Activated CD4-positive, alpha-beta T cell treated with anti-CD3 and anti-CD28 coated beads, Interleukin-2, amount 50 U/mL, for 16 hours (primary cell): ENCODE measurements around the gene SPATA24.
A peak's percentile ranks its signal among the peaks of the same experiment; 100 is the strongest.
"Not testable (repeated sequence)": the region's sequence is repeated elsewhere in the genome, so short reads cannot be mapped to it uniquely, and the experiment has no call there.

Experiments
- DNase-seq: peaks from one replicate; pipeline ENCODE4 v3.0.0-alpha.2; 2020

The SPATA24 gene

GRCh38 chr5:139394123-139394653, 9.7 kb downstream of the SPATA24 start:
- DNase-seq: peak; percentile 79

DNA sequence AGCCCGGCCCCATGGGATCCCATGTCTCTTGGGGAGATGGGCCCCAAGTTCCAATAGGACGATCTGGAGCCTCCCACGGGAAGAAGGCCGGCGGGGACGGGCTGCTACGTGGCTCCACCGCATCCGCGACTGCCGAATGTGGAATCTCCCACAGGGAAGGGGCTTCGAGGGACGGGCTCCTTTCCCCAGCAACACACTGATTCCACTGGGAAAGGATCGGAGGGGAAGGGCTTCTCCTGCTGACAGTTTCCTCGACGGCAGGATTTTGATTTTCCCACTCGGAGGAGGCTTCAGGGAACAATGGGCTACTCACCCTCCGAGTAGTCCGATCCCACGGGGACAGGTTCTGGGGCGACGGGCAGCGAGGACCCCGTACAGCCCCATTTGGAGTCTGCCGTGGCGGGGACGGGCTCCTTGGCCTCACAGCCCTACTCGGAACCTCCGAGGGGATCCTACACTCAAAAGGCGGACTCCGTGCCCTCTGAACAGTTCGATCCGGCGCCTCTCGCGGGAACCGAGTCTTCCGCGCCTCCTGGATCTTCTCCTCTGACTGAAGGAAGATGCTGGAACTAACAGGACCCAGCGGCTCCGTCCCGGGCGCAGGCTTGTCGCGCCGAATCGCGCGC, 10.3 kb downstream of the SPATA24 start:
- DNase-seq: no peak

DNA sequence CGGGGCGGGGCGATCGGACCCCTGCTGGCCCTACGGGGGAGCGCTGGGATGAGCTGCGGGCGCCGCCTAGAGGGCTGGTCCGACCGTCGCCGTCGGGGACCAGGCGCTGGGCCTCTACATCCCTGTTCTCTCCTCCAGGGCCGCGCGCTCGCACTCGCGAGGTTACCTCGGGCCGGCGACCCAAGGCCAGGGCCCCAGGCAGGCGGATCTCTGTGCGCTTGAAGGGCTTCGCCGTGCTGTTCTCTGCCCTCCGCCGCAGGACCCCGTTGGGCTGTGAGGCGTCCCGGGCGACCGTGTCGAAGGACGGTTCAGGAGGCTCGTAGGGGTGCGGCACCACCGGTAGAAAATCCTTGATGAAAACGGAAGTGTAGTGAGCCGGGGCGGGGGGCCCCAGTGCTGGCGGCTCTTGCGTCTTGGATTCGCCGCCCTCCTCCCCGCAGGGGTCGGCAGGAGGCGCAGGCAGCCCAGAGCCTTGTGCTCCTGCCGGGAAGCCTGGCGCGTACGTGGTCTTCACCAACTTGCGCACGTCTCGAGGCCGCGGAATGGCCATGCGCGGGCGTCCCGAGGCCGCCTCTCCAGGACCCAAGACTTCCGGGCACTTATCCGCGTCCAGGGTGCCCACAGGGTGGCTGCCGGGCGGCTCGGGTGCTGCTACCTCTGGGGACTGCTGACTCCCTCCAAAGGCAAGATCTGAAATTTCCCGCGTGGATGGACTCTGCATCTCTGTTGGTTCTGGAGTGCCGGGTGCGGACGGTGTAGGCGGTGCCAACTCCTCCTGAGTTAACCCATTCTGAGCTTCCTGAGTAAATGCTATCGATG, 11.0 kb downstream of the SPATA24 start:
- peak; percentile 92 for DNase-seq

DNA sequence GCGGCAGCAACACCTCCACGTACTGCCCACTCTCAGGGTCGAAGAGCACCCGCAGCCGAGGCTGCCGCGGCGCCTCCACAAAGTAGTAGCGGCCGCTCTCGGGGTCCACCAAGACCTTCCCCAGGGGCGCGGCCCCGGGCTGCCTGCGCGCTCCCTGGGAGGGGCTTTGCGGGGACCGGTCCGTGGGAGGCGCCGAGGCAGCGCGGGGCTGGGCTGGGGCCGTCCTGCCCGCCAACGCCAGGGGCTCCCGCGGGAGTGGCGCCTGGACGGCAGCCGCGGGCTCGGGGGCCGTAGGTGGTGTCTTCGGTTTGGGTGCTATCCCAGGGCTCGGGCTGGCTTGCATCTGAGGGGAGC, 11.6 kb downstream of the SPATA24 start:
- no peak for DNase-seq

DNA sequence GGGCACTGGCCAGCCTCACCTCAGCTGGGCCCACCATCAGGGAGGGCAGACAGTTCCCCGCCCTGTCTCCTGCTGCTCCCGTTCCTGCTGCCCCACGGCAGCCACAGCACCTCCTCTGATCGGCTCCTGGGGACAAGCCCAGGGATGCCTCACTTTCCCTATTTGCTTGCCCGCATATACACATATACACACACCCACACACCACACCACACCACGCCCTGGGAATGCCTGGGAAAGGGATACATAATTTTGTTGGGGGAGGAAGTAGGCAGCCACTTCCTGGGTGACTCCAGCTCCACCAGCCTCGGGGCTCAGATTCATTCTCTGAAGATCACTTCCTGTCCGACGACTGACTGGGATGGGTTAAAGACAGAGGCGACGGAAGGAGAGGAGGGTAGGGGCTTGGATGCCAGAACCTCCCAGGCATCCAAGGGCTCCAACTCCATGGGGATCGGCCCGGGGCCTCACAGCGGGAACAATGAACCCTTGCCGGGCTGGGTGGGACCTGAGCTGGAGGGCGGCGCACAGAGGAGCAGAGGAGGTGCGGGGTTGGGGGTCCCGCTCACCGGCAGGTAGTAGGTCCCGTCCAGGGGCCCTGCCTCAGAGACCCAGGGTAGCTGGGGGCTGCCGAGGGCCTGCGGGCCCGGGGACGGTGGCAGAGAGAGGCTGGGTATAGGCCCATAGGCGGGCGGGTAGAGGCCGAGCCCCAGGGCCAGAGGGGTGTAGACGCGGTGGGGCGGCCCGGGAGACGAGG, 12.1 kb downstream of the SPATA24 start:
- peak; percentile 69 for DNase-seq

GRCh38 chr5:139390639-139391569, 13.0 kb downstream of the SPATA24 start:
- DNase-seq: no peak

DNA sequence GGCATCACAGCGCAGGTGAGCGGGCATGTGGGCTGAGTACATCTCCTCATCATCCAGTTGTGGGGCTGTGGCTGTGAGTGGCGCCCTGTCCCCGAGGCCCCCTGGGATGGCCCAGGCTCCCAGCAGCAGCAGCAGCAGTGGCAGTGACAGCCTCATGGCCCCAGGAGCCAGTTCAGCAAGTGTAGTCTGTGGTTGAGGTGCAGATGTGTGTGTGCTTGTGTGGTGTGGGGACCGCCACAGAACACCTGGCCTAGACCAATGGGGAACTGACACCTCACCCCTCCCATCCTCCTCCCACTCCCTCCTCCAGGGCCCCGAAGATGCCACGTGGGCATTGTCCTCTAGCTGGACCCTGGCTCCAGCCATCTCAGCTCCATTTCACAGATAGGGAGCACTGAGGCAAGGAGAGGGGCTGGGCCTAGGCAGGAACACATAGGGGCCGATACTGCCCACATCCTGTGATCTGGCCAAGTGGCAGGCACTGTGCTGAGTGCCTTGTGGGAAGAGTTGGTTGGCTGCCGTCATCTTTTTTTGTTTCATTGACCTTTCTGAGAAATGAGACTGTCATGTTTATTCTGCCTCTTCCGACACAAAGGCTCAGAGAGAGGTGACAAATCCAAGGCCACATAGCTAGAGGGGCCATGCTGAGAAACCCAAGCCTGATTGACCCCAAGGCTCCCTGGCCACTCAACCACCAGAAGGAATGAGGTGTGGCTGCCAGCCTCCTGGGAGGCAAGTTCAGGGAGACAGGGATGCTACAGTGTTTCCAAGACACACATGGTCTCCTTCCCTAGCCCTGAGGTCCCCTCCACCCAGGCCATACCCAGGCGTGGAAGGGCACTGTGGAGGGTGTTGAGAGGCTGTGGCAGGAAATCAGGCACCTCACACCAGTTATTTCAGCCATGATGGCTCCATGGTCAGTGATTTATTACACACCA, 13.9 kb downstream of the SPATA24 start, which contains the start of gene MZB1:
MZB1 (minus strand) TSS at position 213 of the 938 bp plus-strand sequence; CDS start at position 156, 57 bp downstream.
- DNase-seq: peak; percentile 91

- DNase-seq: no peak
These were observed 15.6 kb downstream of the SPATA24 start for GRCh38 chr5:139388198-139388821.

DNA sequence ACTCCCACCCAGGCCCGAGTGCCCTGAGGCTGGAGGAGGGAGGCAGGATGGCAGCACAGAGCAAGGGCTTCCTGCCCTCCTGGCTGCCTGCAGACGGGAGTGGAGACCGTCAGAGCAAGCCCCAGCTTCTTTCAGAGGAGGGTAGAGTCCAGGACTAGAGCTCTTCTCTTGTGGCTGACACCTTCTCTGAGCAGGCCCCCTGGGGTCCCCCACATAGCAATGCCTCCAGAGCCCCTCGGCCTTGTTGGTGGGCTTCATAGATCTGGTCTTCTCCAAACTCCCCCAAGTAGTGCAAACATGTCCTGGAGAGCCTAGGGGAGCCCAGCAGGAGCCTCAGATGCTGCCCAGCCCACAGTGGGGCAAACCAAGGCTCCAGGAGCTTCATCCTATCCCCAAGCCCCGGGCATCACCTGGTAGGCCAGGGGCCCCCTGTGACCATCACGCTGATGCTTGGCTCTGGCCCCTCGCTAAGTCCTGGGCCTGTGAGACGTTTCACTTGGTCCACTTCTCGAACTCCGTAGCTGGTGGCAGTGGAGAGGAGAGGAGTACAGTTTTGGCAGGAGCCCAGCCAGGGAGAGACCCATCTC, 16.2 kb downstream of the SPATA24 start:
- no peak for DNase-seq

DNA sequence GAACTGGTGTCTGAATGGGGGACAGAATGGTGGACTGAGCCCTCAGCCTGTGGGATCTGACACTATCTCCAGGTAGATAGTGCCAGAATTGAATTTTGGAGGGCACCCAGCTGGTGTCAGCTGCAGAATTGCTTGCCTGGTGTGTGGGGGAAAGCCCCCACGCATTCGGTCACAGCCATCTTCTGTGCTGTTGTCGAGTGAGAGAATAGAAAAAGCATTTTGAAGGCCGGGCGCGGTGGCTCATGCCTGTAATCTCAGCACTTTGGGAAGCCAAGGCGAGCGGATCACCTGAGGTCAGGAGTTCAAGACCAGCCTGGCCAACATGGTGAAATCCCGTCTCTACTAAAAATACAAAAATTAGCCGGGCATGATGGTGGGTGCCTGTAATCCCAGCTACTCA, 16.9 kb downstream of the SPATA24 start:
- DNase-seq: not testable (repeated sequence)

GRCh38 chr5:139386050-139386438, 17.8 kb downstream of the SPATA24 start:
- DNase-seq: no peak

DNA sequence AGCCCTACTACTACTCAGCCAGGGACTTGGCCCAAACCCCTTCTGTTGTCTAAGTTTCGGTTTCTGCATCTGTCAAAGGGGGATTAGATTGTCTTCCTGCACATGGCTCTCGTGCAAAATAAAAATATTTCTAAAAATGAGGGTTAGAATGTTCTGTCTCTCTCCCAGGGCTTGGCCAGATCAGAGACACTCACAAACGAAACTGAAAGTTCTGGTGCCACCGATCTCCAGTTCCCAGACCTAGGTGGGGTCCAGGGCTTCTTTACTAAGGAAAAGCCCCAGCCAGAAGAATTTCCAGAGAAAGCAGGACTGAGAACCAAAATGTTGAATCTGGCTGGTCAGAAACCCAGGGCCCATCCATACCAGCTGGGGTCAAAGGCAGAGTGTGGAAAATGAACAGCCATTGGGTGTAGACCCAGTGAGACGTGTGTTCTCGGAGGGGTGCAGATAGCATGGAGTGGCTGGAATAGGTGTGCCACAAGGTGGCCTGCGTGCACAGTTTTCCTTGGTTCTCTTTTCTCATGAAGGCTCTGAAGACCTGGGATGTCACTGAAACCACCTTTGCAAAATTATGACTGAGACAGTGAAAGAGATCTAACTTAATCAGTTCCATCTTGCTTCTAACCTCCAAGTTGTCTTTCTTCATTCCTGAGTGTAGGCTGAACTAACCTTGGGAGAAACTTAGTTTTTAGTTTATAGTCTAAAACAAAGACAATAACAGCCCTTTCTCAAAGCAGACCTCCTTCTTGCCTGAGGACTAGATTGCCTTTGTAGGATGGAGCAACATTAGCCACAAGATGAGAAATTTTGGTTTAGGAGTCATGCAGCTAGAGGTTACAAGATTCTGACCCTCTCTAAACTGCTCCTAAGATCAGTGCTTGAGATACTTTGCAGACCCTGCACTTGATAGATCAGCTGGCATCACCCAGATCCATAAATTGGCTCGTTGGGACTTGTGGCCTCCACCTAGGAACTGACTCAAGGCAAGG, 18.5 kb downstream of the SPATA24 start:
- no peak for DNase-seq

GRCh38 chr5:139384591-139385051, 19.3 kb downstream of the SPATA24 start:
- no peak for DNase-seq

DNA sequence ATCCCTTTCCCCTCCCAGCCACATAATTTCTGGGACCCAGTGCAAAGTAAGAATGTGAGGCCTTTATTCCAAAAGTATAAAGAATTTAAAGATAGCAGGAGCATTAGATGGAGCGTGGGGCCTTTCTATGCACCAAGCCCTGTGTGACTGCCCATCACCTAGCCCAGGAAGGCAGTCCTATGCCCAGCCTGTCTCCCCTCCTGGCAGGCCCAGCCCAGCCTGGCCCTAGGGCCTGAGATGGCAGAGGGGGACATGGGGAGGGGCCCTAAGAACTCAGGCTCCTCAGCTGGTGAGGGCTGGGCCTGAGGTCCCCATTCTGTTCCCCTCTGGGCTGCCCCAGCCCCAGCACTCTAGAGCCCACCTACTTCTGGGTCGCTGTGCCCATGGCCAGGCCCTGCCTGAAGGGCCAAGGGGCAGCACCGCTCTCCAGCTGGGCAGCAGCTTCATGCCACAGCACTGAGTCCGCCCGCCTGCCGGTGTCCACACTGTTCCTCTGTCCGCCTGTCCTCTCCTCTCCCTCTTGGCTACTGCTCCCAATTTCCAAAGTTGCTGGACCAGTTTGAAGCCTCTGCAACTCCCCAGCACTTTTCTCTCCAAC, 19.8 kb downstream of the SPATA24 start:
- DNase-seq: no peak

DNA sequence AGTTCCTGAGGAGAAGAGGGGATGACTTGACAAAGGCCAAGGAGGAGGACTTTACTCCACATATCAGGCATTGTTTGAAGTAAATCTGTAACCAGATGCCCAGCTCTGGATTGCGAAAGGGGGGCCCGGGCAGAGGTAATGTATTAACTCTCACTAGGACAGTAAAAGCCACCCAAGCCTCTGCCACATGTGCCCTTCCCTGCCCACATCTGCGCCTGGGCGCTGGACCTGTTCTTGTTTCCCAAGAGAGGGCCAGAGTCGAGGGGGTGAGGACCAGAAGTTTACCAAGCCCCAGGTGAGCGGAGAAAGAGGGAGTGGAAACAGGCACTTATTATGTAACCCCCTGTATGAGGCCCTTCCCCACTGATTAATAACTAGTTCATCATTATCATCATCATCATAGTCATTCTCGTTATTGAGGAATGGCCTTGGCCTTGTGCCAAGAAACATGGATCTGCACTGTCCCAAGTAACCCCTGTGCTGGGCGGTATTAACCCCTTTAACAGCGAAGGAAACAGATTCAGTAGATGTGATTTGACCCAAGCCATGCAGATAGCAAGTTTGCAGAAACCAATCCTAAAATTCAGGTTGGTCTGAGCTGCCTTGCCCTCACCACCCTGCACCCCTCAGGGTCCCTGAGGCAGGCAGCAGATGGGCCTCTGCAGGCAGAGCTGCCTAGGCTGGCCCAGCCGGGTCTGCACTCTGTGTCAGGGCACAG, 20.5 kb downstream of the SPATA24 start, which contains the start of gene SLC23A1:
SLC23A1 (minus strand) TSS at position 23 of the 718 bp plus-strand sequence. CDS start 44 bp downstream, outside the sequence.
- DNase-seq: no peak

GRCh38 chr5:139382807-139383206, 21.1 kb downstream of the SPATA24 start:
- no peak for DNase-seq
